Measurements from ENCODE around the gene FAM117A.

FAM117A gene

DNA sequence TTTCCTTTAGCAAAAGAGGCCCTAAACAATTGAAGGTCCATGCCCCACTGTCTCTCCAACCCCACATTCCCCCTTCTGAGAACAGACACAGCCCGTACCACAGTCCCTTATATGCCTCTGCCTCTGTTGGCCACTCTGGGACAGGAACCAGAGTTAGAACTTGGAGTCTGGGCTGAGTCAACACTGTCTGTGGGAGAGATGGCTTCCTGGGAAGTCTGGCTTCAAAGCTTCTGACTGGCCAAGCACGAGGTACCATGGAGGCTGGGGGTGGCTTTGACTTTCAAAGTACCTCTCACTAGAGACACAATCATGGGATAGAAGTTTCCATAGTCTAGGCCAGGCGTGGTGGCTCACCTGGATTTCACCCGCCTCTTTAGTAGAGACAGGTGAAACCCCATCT, 71.2 kb downstream of the FAM117A start:
- in situ Hi-C loops (cut with HindIII; ENCODE audit: low sequenced_read_pairs) = no loop called here
- no peak overlapping the region for H3K4me3 ChIP-seq (ENCODE audit: low read depth, low read length)
- TF ChIP-seq, protein P1, sequence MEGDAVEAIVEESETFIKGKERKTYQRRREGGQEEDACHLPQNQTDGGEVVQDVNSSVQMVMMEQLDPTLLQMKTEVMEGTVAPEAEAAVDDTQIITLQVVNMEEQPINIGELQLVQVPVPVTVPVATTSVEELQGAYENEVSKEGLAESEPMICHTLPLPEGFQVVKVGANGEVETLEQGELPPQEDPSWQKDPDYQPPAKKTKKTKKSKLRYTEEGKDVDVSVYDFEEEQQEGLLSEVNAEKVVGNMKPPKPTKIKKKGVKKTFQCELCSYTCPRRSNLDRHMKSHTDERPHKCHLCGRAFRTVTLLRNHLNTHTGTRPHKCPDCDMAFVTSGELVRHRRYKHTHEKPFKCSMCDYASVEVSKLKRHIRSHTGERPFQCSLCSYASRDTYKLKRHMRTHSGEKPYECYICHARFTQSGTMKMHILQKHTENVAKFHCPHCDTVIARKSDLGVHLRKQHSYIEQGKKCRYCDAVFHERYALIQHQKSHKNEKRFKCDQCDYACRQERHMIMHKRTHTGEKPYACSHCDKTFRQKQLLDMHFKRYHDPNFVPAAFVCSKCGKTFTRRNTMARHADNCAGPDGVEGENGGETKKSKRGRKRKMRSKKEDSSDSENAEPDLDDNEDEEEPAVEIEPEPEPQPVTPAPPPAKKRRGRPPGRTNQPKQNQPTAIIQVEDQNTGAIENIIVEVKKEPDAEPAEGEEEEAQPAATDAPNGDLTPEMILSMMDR (IDR thresholded peaks at IDR 0.05; ENCODE audit: low read depth, low read length) = no peak
- DNase-seq (ENCODE audit: low read depth, low spot score) = no peak

DNA sequence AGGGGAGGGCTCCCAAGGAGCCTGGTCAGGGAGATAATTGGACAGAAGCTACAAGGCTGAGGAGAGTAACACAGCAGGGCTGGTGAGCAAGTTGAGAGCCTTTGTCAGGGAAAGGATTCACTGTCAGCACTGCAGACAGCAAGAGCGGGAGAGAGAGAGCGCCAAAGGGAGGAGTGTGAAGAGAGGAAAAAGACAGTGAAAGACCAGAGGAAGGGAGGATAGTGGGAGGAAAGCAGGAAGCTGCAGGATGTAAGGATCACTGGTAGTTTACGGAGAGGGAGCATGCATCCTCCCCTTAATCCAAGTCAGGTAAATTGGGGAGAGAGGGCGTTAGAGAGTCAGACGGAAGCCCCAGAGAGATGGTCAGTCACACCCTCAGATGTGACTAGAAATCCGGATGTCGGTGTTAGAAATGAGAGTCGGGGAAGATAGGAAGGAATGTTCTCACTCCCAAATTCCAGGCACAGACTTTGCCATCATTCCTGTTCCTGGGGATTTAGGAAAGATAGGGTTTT, 72.2 kb downstream of the FAM117A start:
- DNase-seq (ENCODE audit: low read depth, low spot score) = no peak
- no peak overlapping the region for H3K4me3 ChIP-seq (ENCODE audit: low read depth, low read length)
- TF ChIP-seq, protein P1 (IDR thresholded peaks at IDR 0.05; ENCODE audit: low read depth, low read length) = no peak
- in situ Hi-C loops (cut with HindIII; ENCODE audit: low sequenced_read_pairs) = no loop called here

DNA sequence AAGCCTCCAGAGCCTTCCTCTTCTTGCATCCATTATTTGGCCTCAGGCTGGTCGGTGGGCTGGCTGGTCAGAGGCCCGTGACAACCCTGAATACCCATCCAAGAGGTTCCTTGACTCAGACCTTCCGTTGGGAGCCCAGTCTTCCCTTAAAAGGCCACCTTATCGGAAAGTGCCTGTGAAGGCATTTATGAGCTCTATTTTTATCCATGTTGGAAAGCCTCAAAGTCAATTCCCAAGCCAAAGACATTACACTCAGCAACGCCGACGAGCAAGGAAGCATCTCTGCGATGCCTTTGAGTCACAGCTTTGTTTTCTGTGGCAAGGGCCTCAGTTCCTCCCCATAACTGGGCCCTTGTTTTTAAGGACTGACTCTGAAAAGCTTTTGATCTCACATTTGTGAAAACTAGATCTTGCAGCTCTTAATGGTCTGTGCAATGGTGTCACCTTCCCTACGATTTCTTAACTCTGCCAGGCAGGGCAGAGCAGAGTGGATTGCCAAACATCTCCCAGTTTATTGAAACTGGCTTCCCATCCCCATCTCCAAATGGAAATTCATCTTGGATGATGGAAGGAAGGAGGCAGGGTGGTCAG, 72.8 kb downstream of the FAM117A start:
- in situ Hi-C loops (cut with HindIII; ENCODE audit: low sequenced_read_pairs) = no loop called here
- TF ChIP-seq, protein P1 (IDR thresholded peaks at IDR 0.05; ENCODE audit: low read depth, low read length) = no peak
- peak; percentile 7 for DNase-seq (ENCODE audit: low read depth, low spot score)

DNA sequence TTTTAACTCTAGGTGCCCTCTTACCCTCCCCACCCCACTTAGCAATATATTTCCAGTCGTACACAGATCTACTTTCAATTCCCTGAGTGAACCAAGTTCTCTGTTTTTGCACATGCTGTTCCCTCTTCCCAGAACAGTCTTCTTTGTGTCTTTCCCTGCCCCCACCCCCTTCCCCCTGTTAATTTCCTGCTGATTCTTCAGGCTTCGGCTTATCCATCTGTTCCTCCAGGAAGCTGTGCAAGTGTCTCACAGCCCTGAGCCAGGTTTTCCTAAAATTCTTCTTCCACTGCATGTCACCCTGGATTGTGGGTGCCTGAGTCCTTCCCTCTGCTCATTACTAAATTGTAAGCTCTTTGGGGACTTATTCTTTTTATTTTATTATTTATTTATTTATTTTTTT, 73.7 kb downstream of the FAM117A start:
- DNase-seq (ENCODE audit: low read depth, low spot score) = no peak
- TF ChIP-seq, protein P1 (IDR thresholded peaks at IDR 0.05; ENCODE audit: low read depth, low read length) = no peak
- in situ Hi-C loops (cut with HindIII; ENCODE audit: low sequenced_read_pairs) = no loop called here
- H3K4me3 ChIP-seq (ENCODE audit: low read depth, low read length) = no peak overlapping the region

More for the DNA sequence above, 72.8 kb downstream of the FAM117A start:
- H3K4me3 ChIP-seq (ENCODE audit: low read depth, low read length) = no peak overlapping the region

DNA sequence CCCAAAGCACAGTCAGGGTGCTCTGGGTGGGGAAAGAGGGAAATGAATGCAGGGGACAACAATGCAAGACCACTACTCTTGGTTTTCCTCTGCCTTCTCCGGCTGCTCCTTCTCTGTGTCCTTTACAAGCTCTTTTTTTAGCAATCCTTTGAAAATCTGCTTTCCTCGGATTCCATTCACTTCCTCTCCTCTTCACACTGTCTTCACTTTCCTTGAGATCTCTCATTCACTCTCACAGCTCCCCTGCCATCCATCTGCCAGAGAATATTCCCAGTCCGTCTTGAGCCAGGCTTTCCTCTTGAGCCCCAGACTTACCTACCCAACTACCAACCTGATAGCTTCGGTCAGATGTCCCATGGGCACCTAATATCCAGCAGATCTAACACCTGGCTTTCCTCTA, 75.1 kb downstream of the FAM117A start:
- in situ Hi-C loops (cut with HindIII; ENCODE audit: low sequenced_read_pairs) = no loop called here
- TF ChIP-seq, protein P1 (IDR thresholded peaks at IDR 0.05; ENCODE audit: low read depth, low read length) = no peak
- no peak for DNase-seq (ENCODE audit: low read depth, low spot score)
- H3K4me3 ChIP-seq (ENCODE audit: low read depth, low read length) = no peak overlapping the region

DNA sequence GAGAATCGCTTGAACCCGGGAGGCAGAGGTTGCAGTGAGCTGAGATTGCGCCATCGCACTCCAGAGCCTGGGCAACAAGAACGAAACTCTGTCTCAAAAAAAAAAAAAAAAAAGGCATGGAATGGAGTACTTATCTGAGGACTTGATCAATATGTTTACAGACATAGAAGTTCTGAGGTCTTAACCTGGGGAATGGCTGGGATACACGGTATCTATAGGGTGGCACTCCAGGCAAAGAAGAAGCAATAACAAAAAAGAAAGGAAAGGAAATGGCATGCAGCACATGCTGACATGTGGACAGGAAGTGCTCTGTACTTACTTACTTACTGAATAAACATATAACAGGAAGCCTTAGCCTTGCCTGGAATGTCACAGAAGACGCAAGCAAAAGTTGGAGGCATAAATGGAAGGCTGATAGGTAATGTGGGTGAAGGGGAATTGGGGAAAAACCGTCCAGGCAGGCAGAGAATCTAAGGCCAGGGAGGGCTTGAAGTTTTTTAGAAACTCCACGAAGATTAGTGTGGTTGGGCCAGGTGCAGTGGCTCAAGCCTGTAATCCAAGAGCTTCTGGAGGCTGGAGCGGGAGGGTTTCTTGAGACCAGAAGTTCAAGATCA, 75.9 kb downstream of the FAM117A start:
- no peak overlapping the region for H3K4me3 ChIP-seq (ENCODE audit: low read depth, low read length)

More for the DNA sequence above, 75.9 kb downstream of the FAM117A start:
- in situ Hi-C loops (cut with HindIII; ENCODE audit: low sequenced_read_pairs) = no loop called here
- TF ChIP-seq, protein P1 (IDR thresholded peaks at IDR 0.05; ENCODE audit: low read depth, low read length) = no peak
- peak; percentile 50 for DNase-seq (ENCODE audit: low read depth, low spot score)

All from astrocyte of the spinal cord (primary cell).